ENCODE results near the gene ATXN2. TPM values are rescaled to one million over a fixed set of nuclear protein-coding genes. Genes with fewer than 3 reads are reported as not detected.

ATXN2 gene
- total RNA-seq, 1 donor from 2014 or later: 25.0 TPM

GRCh38 chr12:111417290-111417689, 181.8 kb downstream of the ATXN2 start:
- TF ChIP-seq CTCF (IDR thresholded peaks at IDR 0.05): no peak
- H3K4me3 ChIP-seq: no peak overlapping the region
- peaks cover 0 to 3% of the 10 kb centered on the region in 2 donors for H3K4me1 ChIP-seq
- no peak overlapping the region for H3K27ac ChIP-seq
- peaks cover 25 to 26% of the 10 kb centered on the region in 2 donors for H3K36me3 ChIP-seq
- intact Hi-C loops (cut with DNase I): no loop called here
- H3K9me3 ChIP-seq: no peaks in the 10 kb centered on the region
- H3K27me3 ChIP-seq: no peaks in the 10 kb centered on the region
- DNase-seq (ENCODE audit: low spot score in 2 of 2): no peak

DNA sequence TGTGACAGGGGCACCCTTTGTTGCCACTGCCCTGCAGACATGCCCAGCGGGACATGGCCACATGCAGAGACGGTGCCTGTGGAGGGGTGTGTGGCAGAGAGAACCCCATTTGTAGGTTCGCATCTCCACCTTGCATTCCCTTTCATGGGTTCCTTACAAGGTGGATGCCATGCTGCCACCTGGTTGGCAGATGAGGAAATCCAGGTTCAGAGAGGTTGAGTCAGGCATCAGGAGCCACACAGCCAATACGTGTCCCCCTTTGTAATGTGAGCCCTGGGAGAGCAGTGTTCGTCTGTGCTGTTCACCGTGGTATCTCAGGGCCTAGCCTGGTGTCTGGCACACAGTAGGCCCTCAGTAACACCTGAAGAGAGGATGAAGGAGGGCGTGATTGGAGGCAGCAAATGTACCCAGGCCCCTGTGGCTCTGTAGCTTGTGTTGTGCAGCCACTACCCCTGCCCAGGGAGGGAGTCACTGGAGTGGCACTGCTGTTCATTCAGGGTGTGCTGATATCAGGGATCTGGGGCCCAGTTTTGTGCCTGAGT, 184.3 kb downstream of the ATXN2 start:
- no peak overlapping the region for H3K27ac ChIP-seq
- H3K9me3 ChIP-seq: no peaks in the 10 kb centered on the region
- H3K4me1 ChIP-seq: peaks cover 11 to 26% of the 10 kb centered on the region in 2 donors
- no peaks in the 10 kb centered on the region for H3K27me3 ChIP-seq
- H3K4me3 ChIP-seq: no peak overlapping the region
- intact Hi-C loops (cut with DNase I): loop anchor here (5.0 kb wide), 1 partner anchor 273 kb away; the partner anchor contains the start of genes ACAD10 and BRAP
- no peak for TF ChIP-seq CTCF (IDR thresholded peaks at IDR 0.05)
- no peak for DNase-seq (ENCODE audit: low spot score in 2 of 2)
- H3K36me3 ChIP-seq: peaks cover 12% of the 10 kb centered on the region in 2 donors

GRCh38 chr12:111413442-111414086, 185.6 kb downstream of the ATXN2 start:
- H3K9me3 ChIP-seq: no peaks in the 10 kb centered on the region
- no peak for TF ChIP-seq CTCF (IDR thresholded peaks at IDR 0.05)
- H3K4me1 ChIP-seq: peaks cover 15 to 37% of the 10 kb centered on the region in 2 donors
- H3K27ac ChIP-seq: no peak overlapping the region
- no peaks in the 10 kb centered on the region for H3K27me3 ChIP-seq
- no peak for DNase-seq (ENCODE audit: low spot score in 2 of 2)
- intact Hi-C loops (cut with DNase I): loop anchor here (5.0 kb wide), 1 partner anchor 274 kb away; the partner anchor contains the start of genes ACAD10 and BRAP
- H3K4me3 ChIP-seq: no peak overlapping the region
- H3K36me3 ChIP-seq: peaks cover 2 to 7% of the 10 kb centered on the region in 2 donors

DNA sequence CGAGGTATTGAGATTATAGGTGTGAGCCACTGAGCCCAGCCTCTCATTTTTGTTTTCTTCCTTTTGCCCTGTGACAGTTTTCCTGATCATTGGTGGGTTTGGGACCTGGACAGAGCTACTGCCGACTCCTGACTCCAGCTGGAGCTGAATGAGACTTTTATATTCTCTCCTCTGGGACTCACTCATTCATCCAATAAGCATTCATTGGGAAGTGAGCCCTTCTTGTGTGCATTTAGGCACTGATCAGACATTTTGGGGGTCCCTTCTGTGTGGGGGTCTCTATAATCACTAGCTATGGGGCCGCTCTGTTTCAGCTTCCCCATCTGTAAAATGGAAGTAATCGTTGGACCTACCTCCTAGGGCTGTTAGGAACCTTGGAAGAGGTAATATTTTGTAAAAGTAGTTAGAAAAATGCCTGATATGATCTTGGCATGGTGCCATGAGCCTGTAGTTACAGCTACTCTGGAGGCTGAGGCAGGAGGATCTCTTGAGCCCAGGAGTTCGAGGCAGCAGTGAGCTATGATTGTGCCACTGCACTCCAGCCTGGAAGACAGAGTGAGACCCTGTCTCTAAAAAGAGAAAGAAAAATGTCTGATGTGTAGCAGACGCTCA, 186.2 kb downstream of the ATXN2 start:
- intact Hi-C loops (cut with DNase I): loop anchor here (5.0 kb wide), 1 partner anchor 274 kb away; the partner anchor contains the start of genes ACAD10 and BRAP
- H3K9me3 ChIP-seq: no peaks in the 10 kb centered on the region
- H3K27ac ChIP-seq: peak overlapping the region; percentile 28 to 91
- peaks cover 0 to 1% of the 10 kb centered on the region in 2 donors for H3K36me3 ChIP-seq
- H3K4me3 ChIP-seq: no peak overlapping the region
- DNase-seq (ENCODE audit: low spot score in 2 of 2): no peak
- peaks cover 15 to 37% of the 10 kb centered on the region in 2 donors for H3K4me1 ChIP-seq
- no peaks in the 10 kb centered on the region for H3K27me3 ChIP-seq
- no peak for TF ChIP-seq CTCF (IDR thresholded peaks at IDR 0.05)

DNA sequence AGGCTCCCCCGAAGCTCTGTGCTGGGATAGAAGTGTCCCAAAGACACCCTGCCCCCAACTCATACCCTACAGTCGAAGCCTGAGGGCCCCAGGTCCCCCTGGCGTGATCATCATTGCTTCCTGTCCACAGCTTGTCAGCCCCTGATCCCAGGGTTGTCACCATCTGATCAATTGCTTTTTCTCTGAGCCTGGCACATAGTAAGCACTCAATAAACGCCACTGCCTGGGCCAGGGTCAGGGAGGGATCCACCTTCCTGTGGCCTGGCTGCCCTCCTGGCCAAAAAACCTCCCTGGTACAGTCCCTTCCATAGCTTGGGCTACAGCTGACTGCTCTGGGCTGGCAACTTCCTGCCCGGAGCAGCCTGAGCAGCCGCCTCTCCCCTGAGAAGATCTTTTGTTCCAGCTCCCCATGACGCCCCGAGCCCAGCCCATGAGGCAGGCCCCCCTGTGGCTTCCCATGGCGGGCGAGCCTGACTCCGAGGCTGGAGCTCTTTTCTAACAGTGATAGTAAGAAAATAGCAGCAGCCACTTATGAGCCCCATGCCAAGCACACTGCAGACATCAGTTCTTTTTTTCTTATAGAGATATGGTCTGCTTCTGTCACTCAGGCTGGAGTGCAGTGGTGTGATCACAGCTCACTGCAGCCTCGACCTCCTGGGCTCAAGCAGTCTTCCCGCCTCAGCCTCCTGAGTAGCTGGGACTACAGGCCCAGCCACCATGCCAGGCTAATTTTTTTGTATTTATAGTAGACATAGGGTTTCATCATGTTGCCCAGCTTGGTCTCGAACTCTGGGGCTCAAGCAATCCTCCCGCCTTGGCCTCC, 186.9 kb downstream of the ATXN2 start:
- no peaks in the 10 kb centered on the region for H3K36me3 ChIP-seq
- peaks cover 15 to 44% of the 10 kb centered on the region in 2 donors for H3K4me1 ChIP-seq
- peak overlapping the region; percentile 91 to 92 for H3K27ac ChIP-seq
- intact Hi-C loops (cut with DNase I): loop anchor here (5.0 kb wide), 1 partner anchor 275 kb away; the partner anchor contains the start of genes ACAD10 and BRAP
- DNase-seq (ENCODE audit: low spot score in 2 of 2): no peak
- H3K4me3 ChIP-seq: no peak overlapping the region
- no peaks in the 10 kb centered on the region for H3K27me3 ChIP-seq
- no peaks in the 10 kb centered on the region for H3K9me3 ChIP-seq
- TF ChIP-seq CTCF (IDR thresholded peaks at IDR 0.05): no peak
